DOHH2 (cell line): ENCODE data around the gene QRFP.

ENCODE experiments used
- H3F3A ChIP-seq: fragments of 200-600 bp; sonication (generic), shearing (Covaris generic); 2 replicates; pipeline ENCODE4 v1.6.0; 2016; ENCODE audit warnings: antibody characterized with exemption, mild to moderate bottlenecking; ENCODE audit not compliant: control insufficient read depth, insufficient read depth
- H3K27ac ChIP-seq: fragments of 200-600 bp; sonication (generic); 2 replicates; pipeline ENCODE4 v1.5.1; 2014; ENCODE audit warnings: low read depth, mild to moderate bottlenecking, low read length, moderate library complexity
- H3K27me3 ChIP-seq: fragments of 200-600 bp; sonication (generic); 2 replicates; pipeline ENCODE4 v1.6.1; 2014; ENCODE audit warnings: mild to moderate bottlenecking, low read length, mixed read lengths; ENCODE audit not compliant: control insufficient read depth
- H3K36me3 ChIP-seq: fragments of 200-600 bp; sonication (generic); 2 replicates; pipeline ENCODE4 v1.6.1; 2014; ENCODE audit warnings: mild to moderate bottlenecking, low read length, moderate library complexity, mixed read lengths; ENCODE audit not compliant: control insufficient read depth
- H3K4me1 ChIP-seq: fragments of 200-600 bp; sonication (generic); 2 replicates; pipeline ENCODE4 v1.6.1; 2014; ENCODE audit warnings: mild to moderate bottlenecking, low read length, mixed read lengths; ENCODE audit not compliant: control insufficient read depth
- H3K4me2 ChIP-seq: fragments of 200-600 bp; sonication (generic); 2 replicates; pipeline ENCODE4 v1.6.0; 2014; ENCODE audit warnings: mild to moderate bottlenecking, low read length, moderate library complexity
- H3K4me3 ChIP-seq: fragments of 200-600 bp; sonication (generic); 2 replicates; pipeline ENCODE4 v1.5.1; 2014; ENCODE audit warnings: mild to moderate bottlenecking, low read length, mixed read lengths
- H3K79me2 ChIP-seq: fragments of 200-600 bp; sonication (generic); 2 replicates; pipeline ENCODE4 v1.6.1; 2014; ENCODE audit warnings: mild to moderate bottlenecking, low read length, mixed read lengths; ENCODE audit not compliant: control insufficient read depth
- H3K9me2 ChIP-seq: fragments of 200-600 bp; sonication (generic); replicated peaks from 2 replicates; pipeline ENCODE4 v1.6.1; 2014; ENCODE audit warnings: mild to moderate bottlenecking, low read length, mixed read lengths; ENCODE audit not compliant: control insufficient read depth
- H3K9me3 ChIP-seq: fragments of 200-600 bp; sonication (generic); 2 replicates; pipeline ENCODE4 v1.6.1; 2014; ENCODE audit warnings: antibody characterized with exemption, low read length, mixed read lengths; ENCODE audit not compliant: control insufficient read depth, insufficient read depth
- H4K20me1 ChIP-seq: fragments of 200-600 bp; sonication (generic); 2 replicates; pipeline ENCODE4 v1.6.0; 2014; ENCODE audit warnings: low read depth, mild to moderate bottlenecking, antibody characterized with exemption, low read length, moderate library complexity; ENCODE audit not compliant: control insufficient read depth, insufficient read depth
- CTCF ChIP-seq: fragments of 200-600 bp; sonication (generic); IDR thresholded peaks from one replicate; pipeline ENCODE4 v1.5.1; 2014; ENCODE audit warnings: antibody characterized with exemption, mild to moderate bottlenecking, low read depth, low read length; ENCODE audit not compliant: poor library complexity, severe bottlenecking
- EZH2phosphoT487 ChIP-seq: fragments of 200-600 bp; sonication (generic); IDR thresholded peaks from 2 replicates; pipeline ENCODE4 v1.6.1; 2017; ENCODE audit warnings: borderline replicate concordance, mild to moderate bottlenecking, antibody characterized with exemption, low read length, moderate library complexity, mixed read lengths

The QRFP gene

DNA sequence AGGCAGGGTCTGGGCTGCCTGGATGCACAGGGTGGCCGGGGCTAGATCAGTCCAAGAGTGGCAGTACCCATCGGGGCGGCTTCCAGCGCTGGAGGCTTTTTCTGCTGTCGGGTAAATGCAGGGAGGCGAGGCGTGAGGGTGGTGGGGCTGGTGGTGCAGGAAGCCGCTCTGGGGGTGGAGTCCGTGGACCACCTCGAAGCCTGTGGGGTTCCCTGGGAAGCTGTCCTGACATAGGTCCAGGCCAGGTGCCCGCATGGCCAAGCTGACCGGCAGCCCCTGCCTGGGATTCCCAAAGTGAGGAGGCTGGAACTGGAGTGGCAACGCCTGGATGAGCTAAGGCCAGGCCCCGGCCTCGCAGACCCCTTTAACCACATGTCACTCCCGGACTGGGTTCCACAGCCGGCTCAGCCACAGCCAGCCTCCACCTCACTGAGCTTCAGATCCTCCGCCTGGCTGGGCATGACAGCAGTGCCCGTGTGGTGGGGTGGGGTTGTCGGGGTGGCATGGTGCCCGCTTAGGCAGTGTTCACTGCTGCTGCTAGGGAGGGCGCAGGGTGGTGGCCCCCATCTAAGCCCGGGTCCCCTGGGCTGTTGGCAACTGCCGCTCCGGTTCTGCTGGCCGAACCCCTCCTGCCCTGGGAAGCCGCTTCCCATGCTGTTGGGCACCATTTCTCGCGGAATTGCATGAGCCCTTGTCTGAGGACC lies 1.4 kb upstream of the QRFP start:
- no peak overlapping the region for H3K4me2 ChIP-seq
- no peaks in the 10 kb centered on the region for H3F3A ChIP-seq
- no peaks in the 10 kb centered on the region for H3K9me2 ChIP-seq
- no peaks in the 10 kb centered on the region for H3K4me1 ChIP-seq
- no peaks in the 10 kb centered on the region for H4K20me1 ChIP-seq
- H3K36me3 ChIP-seq = no peaks in the 10 kb centered on the region
- no peaks in the 10 kb centered on the region for H3K27me3 ChIP-seq
- H3K27ac ChIP-seq = no peak overlapping the region
- H3K9me3 ChIP-seq = no peaks in the 10 kb centered on the region
- no peaks in the 10 kb centered on the region for H3K79me2 ChIP-seq
- TF ChIP-seq CTCF = no peak
- no peak for TF ChIP-seq EZH2phosphoT487
- H3K4me3 ChIP-seq = no peak overlapping the region

DNA sequence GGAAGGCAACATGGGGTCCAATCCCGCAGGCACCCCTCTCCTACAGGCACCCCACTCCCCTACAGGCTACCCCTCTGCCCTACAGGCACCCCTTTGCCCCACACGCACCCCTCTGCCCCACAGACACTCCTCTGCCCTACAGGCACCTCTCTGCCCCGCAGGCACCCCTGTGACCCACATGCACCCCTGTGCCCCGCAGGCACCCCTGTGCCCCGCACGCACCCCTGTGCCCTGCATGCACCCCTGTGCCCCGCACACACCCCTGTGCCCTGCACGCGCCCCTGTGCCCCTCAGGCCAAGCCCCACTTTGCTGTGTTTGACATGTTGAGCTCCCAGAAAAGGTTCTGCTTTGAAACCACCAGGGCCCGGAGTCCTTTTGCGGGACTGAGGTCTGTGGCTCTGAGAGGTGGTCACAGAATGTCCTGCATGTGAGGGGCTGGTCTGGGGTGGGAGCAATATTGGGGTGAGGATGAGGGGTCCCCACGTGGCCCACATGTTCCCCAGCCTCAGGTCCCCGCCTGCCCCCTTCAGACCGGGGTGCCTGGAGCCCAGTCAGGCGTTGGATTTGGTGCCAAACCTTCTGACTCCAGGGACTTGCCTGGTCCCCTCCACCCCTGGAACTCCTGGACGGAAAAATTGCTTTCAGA lies 616 bp upstream of the QRFP start:
- Histone ChIP-seq H3F3A (no peaks in the 10 kb centered on the region), H3K9me2 (no peaks in the 10 kb centered on the region), H3K36me3 (no peaks in the 10 kb centered on the region), H3K27ac (no peak overlapping the region), H3K79me2 (no peaks in the 10 kb centered on the region), H4K20me1 (no peaks in the 10 kb centered on the region), H3K4me1 (no peaks in the 10 kb centered on the region), H3K4me3 (no peak overlapping the region), H3K4me2 (no peak overlapping the region), H3K27me3 (no peaks in the 10 kb centered on the region), H3K9me3 (no peaks in the 10 kb centered on the region)
- TF ChIP-seq CTCF = no peak
- no peak for TF ChIP-seq EZH2phosphoT487

- H3K27me3 ChIP-seq = no peaks in the 10 kb centered on the region
- no peaks in the 10 kb centered on the region for H3K79me2 ChIP-seq
- H4K20me1 ChIP-seq = no peaks in the 10 kb centered on the region
- no peaks in the 10 kb centered on the region for H3F3A ChIP-seq
- no peak overlapping the region for H3K4me2 ChIP-seq
- no peak overlapping the region for H3K4me3 ChIP-seq
- no peak overlapping the region for H3K27ac ChIP-seq
- H3K4me1 ChIP-seq = no peaks in the 10 kb centered on the region
- H3K36me3 ChIP-seq = no peaks in the 10 kb centered on the region
- no peaks in the 10 kb centered on the region for H3K9me3 ChIP-seq
- no peaks in the 10 kb centered on the region for H3K9me2 ChIP-seq
- TF ChIP-seq EZH2phosphoT487 = no peak
- no peak for TF ChIP-seq CTCF
These were observed 955 bp downstream of the QRFP start for GRCh38 chr9:130895481-130896232.
